H1 (cell line): Measurements from ENCODE around the gene RABGGTB. TPM values are rescaled to one million over a fixed set of nuclear protein-coding genes. Genes with fewer than 3 reads are reported as not detected.

Experiments
- CTCF ChIA-PET: fragments of 300-600 bp; sonication (Branson Sonifier 250); formaldehyde crosslinking; loops from one replicate; lab custom pipeline; 2021; ENCODE audit not compliant: partially characterized antibody; lab: Charles Lee
- POLR2A ChIA-PET: fragments of 300-600 bp; sonication (Branson Sonifier 250); formaldehyde crosslinking; loops from one replicate; lab custom pipeline; 2021; ENCODE audit warnings: inconsistent platforms; ENCODE audit not compliant: partially characterized antibody; lab: Charles Lee
- DNase-seq, 2 experiments: peaks; one replicate each; pipeline versions ENCODE4 v3.0.0 to v3.0.0-alpha.2; 2010 to 2022; ENCODE audit warnings: low spot score in 2 of 2, low read depth in 1 of 2, mixed read lengths in 1 of 2
- FAIRE-seq: peaks from 2 replicates; lab custom pipeline; 2011; peaks lifted over from hg19 to GRCh38; lab: Jason Lieb, UNC
- H2AFZ ChIP-seq: 2 replicates; pipeline ENCODE4 v1.8.1; 2012; ENCODE audit warnings: low read length, inconsistent platforms
- H2AK5ac ChIP-seq: 2 replicates; pipeline ENCODE4 v1.6.1; 2013; ENCODE audit warnings: low read depth, low read length
- H2BK120ac ChIP-seq: replicated peaks from 2 replicates; pipeline ENCODE3; 2013; ENCODE audit warnings: low read depth, low read length, inconsistent platforms
- H2BK12ac ChIP-seq: 2 replicates; pipeline ENCODE4 v1.6.1; 2013; ENCODE audit warnings: low read depth, low read length
- H2BK15ac ChIP-seq: 2 replicates; pipeline ENCODE4 v1.6.1; 2013; ENCODE audit warnings: low read length
- H2BK20ac ChIP-seq: 2 replicates; pipeline ENCODE4 v1.6.1; 2013; ENCODE audit warnings: low read length
- H2BK5ac ChIP-seq: 2 replicates; pipeline ENCODE4 v1.6.1; 2013; ENCODE audit warnings: low read depth, low read length
- H3K14ac ChIP-seq: 2 replicates; pipeline ENCODE4 v1.6.1; 2013; ENCODE audit warnings: inconsistent platforms; ENCODE audit not compliant: insufficient read length
- H3K18ac ChIP-seq: 2 replicates; pipeline ENCODE4 v1.6.1; 2013; ENCODE audit warnings: low read length; ENCODE audit errors: extremely low read depth
- H3K23ac ChIP-seq: 2 replicates; pipeline ENCODE4 v1.6.1; 2013; ENCODE audit warnings: inconsistent platforms; ENCODE audit not compliant: insufficient read length
- H3K23me2 ChIP-seq: 2 replicates; pipeline ENCODE4 v1.6.1; 2013; ENCODE audit warnings: low read depth, low read length
- H3K27ac ChIP-seq: 2 replicates; pipeline ENCODE4 v1.6.1; 2011; ENCODE audit warnings: low read depth, low read length, inconsistent platforms
- H3K27me3 ChIP-seq, 4 experiments: replicated peaks in 1 of 4; 1 replicate in 1 of 4; 2 replicates in 3 of 4; pipeline versions ENCODE4 v1.6.1 to v1.8.1; 2011 to 2013; ENCODE audit warnings: low read length in 3 of 4, mild to moderate bottlenecking in 3 of 4, inconsistent platforms in 2 of 4, mixed read lengths in 2 of 4, moderate library complexity in 1 of 4; ENCODE audit not compliant: control insufficient read depth in 3 of 4, insufficient read depth in 3 of 4; ENCODE audit errors: extremely low read depth in 1 of 4
- H3K36me3 ChIP-seq, 4 experiments: 2 replicates each; pipeline versions ENCODE4 v1.6.1 to v1.8.1; 2011 to 2013; ENCODE audit warnings: mild to moderate bottlenecking in 4 of 4, low read length in 3 of 4, moderate library complexity in 2 of 4, control low read depth in 1 of 4, inconsistent platforms in 1 of 4; ENCODE audit not compliant: insufficient read depth in 4 of 4, control insufficient read depth in 2 of 4
- H3K4ac ChIP-seq: replicated peaks from 2 replicates; pipeline ENCODE3; 2013; ENCODE audit warnings: low read length, low read depth, mixed read lengths, inconsistent platforms; ENCODE audit not compliant: insufficient read length
- H3K4me1 ChIP-seq, 4 experiments: replicated peaks in 1 of 4; 1 replicate in 1 of 4; 2 replicates in 3 of 4; pipeline versions ENCODE4 v1.6.1 to v1.8.1; 2011 to 2013; ENCODE audit warnings: low read length in 3 of 4, inconsistent platforms in 2 of 4, mixed read lengths in 1 of 4; ENCODE audit not compliant: insufficient read depth in 4 of 4, control insufficient read depth in 3 of 4
- H3K4me2 ChIP-seq, 2 experiments: 2 replicates each; pipeline versions ENCODE4 v1.6.1 to v1.8.1; 2011 to 2013; ENCODE audit warnings: low read depth in 2 of 2, low read length in 2 of 2, control low read depth in 1 of 2, inconsistent platforms in 1 of 2, mild to moderate bottlenecking in 1 of 2; ENCODE audit not compliant: insufficient read depth in 1 of 2
- H3K4me3 ChIP-seq, 4 experiments: fragments of 200-600, 300-600 bp in 1 of 4; sonication (generic), shearing (Covaris generic), sonication (Bioruptor Twin) in 1 of 4; 2 replicates each; pipeline versions ENCODE4 v1.5.1 to v1.8.1; 2011 to 2016; ENCODE audit warnings: low read length in 4 of 4, low read depth in 3 of 4, control low read depth in 2 of 4, inconsistent platforms in 2 of 4, mild to moderate bottlenecking in 2 of 4, mixed read lengths in 1 of 4, moderate library complexity in 1 of 4; ENCODE audit not compliant: insufficient read depth in 2 of 4; ENCODE audit errors: extremely low read depth in 1 of 4
- H3K56ac ChIP-seq: replicated peaks from 2 replicates; pipeline ENCODE3; 2013; ENCODE audit warnings: low read depth, mild to moderate bottlenecking, mixed read lengths, low read length, inconsistent platforms; ENCODE audit not compliant: insufficient read length
- H3K79me1 ChIP-seq: 2 replicates; pipeline ENCODE4 v1.6.1; 2013; ENCODE audit warnings: low read depth, low read length, control low read depth
- H3K79me2 ChIP-seq, 2 experiments: 2 replicates each; pipeline versions ENCODE4 v1.6.1 to v1.8.1; 2012 to 2013; ENCODE audit warnings: low read length in 2 of 2, mild to moderate bottlenecking in 2 of 2, inconsistent platforms in 1 of 2; ENCODE audit not compliant: insufficient read depth in 2 of 2, control insufficient read depth in 1 of 2
- H3K9ac ChIP-seq, 4 experiments: replicated peaks in 1 of 4; 1 replicate in 1 of 4; 2 replicates in 3 of 4; pipeline versions ENCODE4 v1.6.1 to v1.8.1; 2011 to 2013; ENCODE audit warnings: low read depth in 3 of 4, low read length in 3 of 4, control low read depth in 2 of 4, mild to moderate bottlenecking in 2 of 4, moderate library complexity in 2 of 4, inconsistent platforms in 1 of 4; ENCODE audit errors: extremely low read depth in 1 of 4
- H3K9me3 ChIP-seq, 2 experiments: 2 replicates each; pipeline versions ENCODE4 v1.6.1 to v1.8.1; 2012 to 2013; ENCODE audit warnings: mild to moderate bottlenecking in 2 of 2, moderate library complexity in 2 of 2, control low read depth in 1 of 2, inconsistent platforms in 1 of 2, low read depth in 1 of 2, low read length in 1 of 2, mixed read lengths in 1 of 2; ENCODE audit not compliant: insufficient read depth in 2 of 2
- H4K20me1 ChIP-seq, 2 experiments: replicated peaks in 1 of 2; 2 replicates each; pipeline versions ENCODE3 to v1.8.1; 2011 to 2013; ENCODE audit warnings: inconsistent platforms in 2 of 2, low read length in 2 of 2, mild to moderate bottlenecking in 1 of 2; ENCODE audit not compliant: insufficient read depth in 2 of 2, control insufficient read depth in 1 of 2
- H4K5ac ChIP-seq: 2 replicates; pipeline ENCODE4 v1.6.1; 2013; ENCODE audit warnings: low read length, low read depth, mixed read lengths, inconsistent platforms; ENCODE audit not compliant: insufficient read length
- H4K8ac ChIP-seq: 2 replicates; pipeline ENCODE4 v1.8.0; 2013; ENCODE audit warnings: mild to moderate bottlenecking, moderate library complexity, low read length, inconsistent platforms; ENCODE audit not compliant: insufficient read depth; ENCODE audit errors: extremely low read depth
- H4K91ac ChIP-seq: replicated peaks from 2 replicates; pipeline ENCODE3; 2013; ENCODE audit warnings: low read length, mixed read lengths, inconsistent platforms; ENCODE audit not compliant: insufficient read length
- BCL11A ChIP-seq, 2 experiments: IDR thresholded peaks; one replicate each; pipeline ENCODE4 v1.6.1; 2011; ENCODE audit warnings: low read depth in 2 of 2, low read length in 2 of 2, mild to moderate bottlenecking in 2 of 2
- BRCA1 ChIP-seq: IDR thresholded peaks from 2 replicates; pipeline ENCODE4 v1.6.1; 2012; ENCODE audit warnings: low read depth, low read length, improper control_type of control experiment
- CHD1 ChIP-seq: IDR thresholded peaks from 2 replicates; pipeline ENCODE4 v1.6.1; 2012; ENCODE audit warnings: low read depth, low read length, improper control_type of control experiment
- EZH2 ChIP-seq: fragments of 200-600 bp; sonication (generic); IDR thresholded peaks from 2 replicates; pipeline ENCODE4 v1.7.1; 2012; ENCODE audit warnings: low read depth, mild to moderate bottlenecking, moderate library complexity, low read length, inconsistent platforms; ENCODE audit not compliant: severe bottlenecking
- GTF2F1 ChIP-seq: IDR thresholded peaks from 2 replicates; pipeline ENCODE4 v1.6.1; 2012; ENCODE audit warnings: low read depth, low read length, improper control_type of control experiment, borderline replicate concordance
- JUND ChIP-seq: IDR thresholded peaks from 2 replicates; pipeline ENCODE4 v1.6.1; 2011; ENCODE audit warnings: mild to moderate bottlenecking, improper control_type of control experiment, low read length
- KDM1A ChIP-seq: fragments of 200-600, 300-600 bp; sonication (generic); IDR thresholded peaks from 2 replicates; pipeline ENCODE4 v1.7.1; 2016; ENCODE audit warnings: mild to moderate bottlenecking, low read length, borderline replicate concordance
- NRF1 ChIP-seq: IDR thresholded peaks from 2 replicates; pipeline ENCODE4 v1.6.1; 2011; ENCODE audit warnings: mild to moderate bottlenecking, low read depth, low read length, improper control_type of control experiment
- PHF8 ChIP-seq: fragments of 200-600 bp; sonication (generic); conservative IDR thresholded peaks from 2 replicates; pipeline ENCODE4 v1.7.1; 2012; ENCODE audit warnings: low read depth, mild to moderate bottlenecking, inconsistent platforms, low read length, moderate library complexity
- POLR2A ChIP-seq, 2 experiments: IDR thresholded peaks; 1 replicate in 1 of 2; 2 replicates in 1 of 2; pipeline ENCODE4 v1.6.1; 2011; ENCODE audit warnings: low read depth in 2 of 2, low read length in 2 of 2, mild to moderate bottlenecking in 2 of 2; ENCODE audit errors: control extremely low read depth in 1 of 2
- RXRA ChIP-seq: IDR thresholded peaks from 2 replicates; pipeline ENCODE4 v1.6.1; 2011; ENCODE audit warnings: low read depth, mild to moderate bottlenecking, low read length, moderate library complexity; ENCODE audit not compliant: insufficient read depth
- SRF ChIP-seq: IDR thresholded peaks from 2 replicates; pipeline ENCODE4 v1.6.1; 2011; ENCODE audit warnings: mild to moderate bottlenecking, low read depth, low read length, moderate library complexity
- TAF7 ChIP-seq: optimal IDR thresholded peaks from 2 replicates; pipeline ENCODE3; 2011; ENCODE audit warnings: low read depth, mild to moderate bottlenecking, inconsistent platforms, low read length, moderate library complexity, borderline replicate concordance
- TBP ChIP-seq: IDR thresholded peaks from 2 replicates; pipeline ENCODE4 v1.6.1; 2011; ENCODE audit warnings: low read depth, low read length, improper control_type of control experiment
- TCF12 ChIP-seq: IDR thresholded peaks from 2 replicates; pipeline ENCODE4 v1.6.1; 2011; ENCODE audit warnings: low read depth, mild to moderate bottlenecking, low read length
- ZNF274 ChIP-seq: IDR thresholded peaks from 2 replicates; pipeline ENCODE4 v1.7.0; 2012; ENCODE audit warnings: low read length, borderline replicate concordance; ENCODE audit errors: extremely low read depth
- WGBS, 2 experiments: shearing (Covaris generic) in 1 of 2; methylation state at CpG; one replicate each; pipeline versions ENCODE4 v1.1.6 to v1.1.7; 2013 to 2015; ENCODE audit warnings: low lambda C conversion rate in 2 of 2, mixed read lengths in 2 of 2, inconsistent platforms in 1 of 2, low coverage in 1 of 2, missing lambda C conversion rate in 1 of 2; ENCODE audit not compliant: insufficient replicate concordance in 2 of 2, insufficient coverage in 1 of 2, insufficient read length in 1 of 2; ENCODE audit errors: extremely low coverage in 1 of 2, missing lambda C conversion rate in 1 of 2; 5-methylcytosine and 5-hydroxymethylcytosine counted together
- polyA plus RNA-seq, 7 experiments: library from polyadenylated mRNA; depleted of rRNA in 3 of 7; stranded (reverse) in 5 of 7; unstranded in 2 of 7; fragments of >200 nt in 5 of 7; fragments of 200-250 nt in 2 of 7; gene quantifications; 1 replicate in 5 of 7; 2 replicates in 1 of 7; 4 replicates in 1 of 7; pipeline versions ENCODE4 v1.2.1 to v1.2.3, GENCODE V29; 2011 to 2013; ENCODE audit warnings: missing spikeins in 2 of 7, mixed read lengths in 2 of 7
- total RNA-seq: library from RNA; stranded (reverse); fragmentation: NEBNext Ultra II Directional; extraction: Animal tissue kit (Norgen Biotek cat#: 25700); gene quantifications from 2 replicates; pipeline ENCODE4 v1.2.1, GENCODE V29; 2021

Gene RABGGTB
- total and polyA plus RNA-seq, 2 of the 8 experiments (the other 6 are each of a cell fraction or from before 2014, with no cell fraction given): 70.7 to 124 TPM

- H3K9me3 ChIP-seq: no peaks in the 10 kb centered on the region
- H2BK15ac ChIP-seq: no peak overlapping the region
- 78% methylated on average over 2 of the region's 2 CpGs; no CpG with 5 or more reads in 1 of the 2 experiments for WGBS, 2 experiments
- TF ChIP-seq TCF12 (no peak), CHD1 (no peak), SRF (no peak), PHF8 (no peak), TBP (no peak), JUND (no peak), BCL11A (IDR thresholded peaks at IDR 0.05; ENCODE audit: low read depth in 2 of 2, low read length in 2 of 2) (no peak), GTF2F1 (no peak), NRF1 (no peak), BRCA1 (no peak), ZNF274 (no peak), POLR2A (IDR thresholded peaks at IDR 0.05; ENCODE audit: control extremely low read depth in 1 of 2, low read depth in 2 of 2, low read length in 2 of 2) (no peak), RXRA (no peak), KDM1A (no peak), EZH2 (no peak), TAF7 (no peak)
These were observed 52.0 kb downstream of the RABGGTB start for GRCh38 chr1:75838079-75838478.

More at GRCh38 chr1:75838079-75838478, 52.0 kb downstream of the RABGGTB start:
- no peaks in the 10 kb centered on the region for H3K79me2 ChIP-seq
- no peaks in the 10 kb centered on the region for H3K36me3 ChIP-seq
- H3K4ac ChIP-seq: no peak overlapping the region
- no peak overlapping the region for H3K14ac ChIP-seq
- no peak overlapping the region for H2AFZ ChIP-seq
- H2BK120ac ChIP-seq: no peak overlapping the region
- no peaks in the 10 kb centered on the region for H4K20me1 ChIP-seq
- no peak overlapping the region for H3K4me2 ChIP-seq
- no peaks in the 10 kb centered on the region for H3K79me1 ChIP-seq
- no peak overlapping the region for H3K56ac ChIP-seq
- H3K9ac ChIP-seq: no peak overlapping the region
- no peaks in the 10 kb centered on the region for H3K27me3 ChIP-seq
- no peaks in the 10 kb centered on the region for H3K4me1 ChIP-seq
- H3K4me3 ChIP-seq: no peak overlapping the region
- no peak overlapping the region for H4K91ac ChIP-seq
- no peak overlapping the region for H2AK5ac ChIP-seq
- no peak overlapping the region for H2BK5ac ChIP-seq
- no peak overlapping the region for H4K5ac ChIP-seq
- H2BK20ac ChIP-seq: no peak overlapping the region
- no peak overlapping the region for H3K27ac ChIP-seq
- no peak overlapping the region for H3K18ac ChIP-seq
- H2BK12ac ChIP-seq: no peak overlapping the region
- DNase-seq (no peak), FAIRE-seq (no peak)
- H3K23ac ChIP-seq: no peak overlapping the region
- POLR2A ChIA-PET: no interaction called here
- no peak overlapping the region for H4K8ac ChIP-seq
- H3K23me2 ChIP-seq: no peaks in the 10 kb centered on the region
- CTCF ChIA-PET: no interaction called here
